PC-9 (cell line): ENCODE measurements around the gene PACRG.

ENCODE experiments used
- CTCF ChIP-seq: fragments of 200-600 bp; sonication (generic); conservative IDR thresholded peaks from 2 replicates; pipeline ENCODE4 v1.6.1; 2017; ENCODE audit warnings: mixed run types, antibody characterized with exemption, mild to moderate bottlenecking, moderate library complexity
- EZH2 ChIP-seq: fragments of 200-600 bp; sonication (generic); IDR thresholded peaks from 2 replicates; pipeline ENCODE4 v1.8.0; 2017; ENCODE audit warnings: antibody characterized with exemption, low read depth

GRCh38 chr6:163356324-163356723 lies 628.5 kb downstream of the PACRG start:
- TF ChIP-seq CTCF (no peak), EZH2 (no peak)
